ENCODE results near the gene HACD4.

Gene HACD4

GRCh38 chr9:20962536-20963225, 68.8 kb downstream of the HACD4 start:
- DNase-seq, result no peak

- no peak for DNase-seq
Observed at GRCh38 chr9:20950707-20951106, 80.7 kb downstream of the HACD4 start.

All from NCI-H2029 treated with DMSO at 0.1 percent for 48 hours (cell line).